OCI-LY7 (cell line): ENCODE results near the gene TAF4. TPM values are rescaled to one million over a fixed set of nuclear protein-coding genes. Genes with fewer than 3 reads are reported as not detected.

Source experiments
- BruUV-seq: library from RNA; stranded (reverse); fragments of 400-500 nt; replicated peaks from 2 replicates; lab custom pipeline; 2021; lab: Mats Ljungman, UMichigan
- CTCF ChIA-PET: fragments of 300-600 bp; sonication (Branson Sonifier 250); formaldehyde crosslinking; loops from one replicate; lab custom pipeline; 2022; ENCODE audit warnings: antibody characterized with exemption; ENCODE audit not compliant: unreplicated experiment; lab: Charles Lee
- POLR2A ChIA-PET: fragments of 300-600 bp; sonication (Branson Sonifier 250); formaldehyde crosslinking; loops from one replicate; lab custom pipeline; 2022; ENCODE audit warnings: antibody characterized with exemption; lab: Charles Lee
- DNase-seq: peaks from one replicate; pipeline ENCODE4 v3.0.0-alpha.2; 2015; ENCODE audit warnings: low spot score
- H2AFZ ChIP-seq: fragments of 200-600 bp; sonication (generic), shearing (Covaris generic); 2 replicates; pipeline ENCODE4 v1.6.1; 2014; ENCODE audit warnings: mild to moderate bottlenecking, antibody characterized with exemption, low read length, moderate library complexity
- H3K27ac ChIP-seq: fragments of 200-600 bp; sonication (generic); 2 replicates; pipeline ENCODE4 v1.5.1; 2014; ENCODE audit warnings: mixed run types, low read depth, mild to moderate bottlenecking, moderate library complexity, low read length, inconsistent platforms; ENCODE audit not compliant: poor library complexity, severe bottlenecking
- H3K36me3 ChIP-seq: fragments of 200-600 bp; sonication (generic); 2 replicates; pipeline ENCODE4 v1.6.1; 2014; ENCODE audit warnings: mild to moderate bottlenecking, antibody characterized with exemption, low read length, moderate library complexity, mixed read lengths; ENCODE audit not compliant: insufficient read depth
- H3K4me1 ChIP-seq: fragments of 200-600 bp; sonication (generic); 2 replicates; pipeline ENCODE4 v1.5.1; 2014; ENCODE audit warnings: mild to moderate bottlenecking, low read length; ENCODE audit not compliant: insufficient read depth, poor library complexity, severe bottlenecking
- H3K4me2 ChIP-seq: fragments of 200-600 bp; sonication (generic); 2 replicates; pipeline ENCODE4 v1.6.1; 2014; ENCODE audit warnings: mild to moderate bottlenecking, low read length
- H3K4me3 ChIP-seq: fragments of 200-600 bp; sonication (generic); 2 replicates; pipeline ENCODE4 v1.5.1; 2014; ENCODE audit warnings: mild to moderate bottlenecking, low read depth, low read length; ENCODE audit not compliant: poor library complexity, severe bottlenecking
- H3K79me2 ChIP-seq: fragments of 200-600 bp; sonication (generic); 2 replicates; pipeline ENCODE4 v1.6.1; 2016; ENCODE audit warnings: low read depth, mild to moderate bottlenecking, low read length, moderate library complexity, mixed read lengths; ENCODE audit not compliant: insufficient read depth
- H3K9me2 ChIP-seq: fragments of 200-600 bp; sonication (generic); 2 replicates; pipeline ENCODE4 v1.6.1; 2016; ENCODE audit warnings: mild to moderate bottlenecking, low read length, mixed read lengths; ENCODE audit not compliant: insufficient read depth
- H3K9me3 ChIP-seq: fragments of 200-600 bp; sonication (generic); 2 replicates; pipeline ENCODE4 v1.6.1; 2014; ENCODE audit warnings: mild to moderate bottlenecking, mixed run types, low read length, mixed read lengths
- H4K20me1 ChIP-seq: fragments of 200-600 bp; sonication (generic); 2 replicates; pipeline ENCODE4 v1.6.1; 2014; ENCODE audit warnings: mild to moderate bottlenecking, antibody characterized with exemption, low read length, moderate library complexity, mixed read lengths; ENCODE audit not compliant: insufficient read depth
- EZH2phosphoT487 ChIP-seq: fragments of 200-600 bp; sonication (generic); IDR thresholded peaks from 2 replicates; pipeline ENCODE4 v1.6.1; 2018; ENCODE audit warnings: low read depth, borderline replicate concordance, mild to moderate bottlenecking, mixed run types, antibody characterized with exemption, low read length, moderate library complexity, mixed read lengths
- intact Hi-C: fragments of 100-400 bp; cut with micrococcal nuclease; formaldehyde crosslinking; loops from one replicate; pipeline ENCODE4 v1.10.0; 2022; ENCODE audit not compliant: unreplicated experiment
- total RNA-seq, 2 experiments: library from RNA; depleted of rRNA in 1 of 2; stranded (reverse); fragments of >200 nt in 1 of 2; shearing (Covaris generic) in 1 of 2; gene quantifications; 2 replicates each; pipeline ENCODE4 v1.2.3, GENCODE V29; 2014 to 2022
- TF ChIP-seq, protein P1 (sequence below): fragments of 200-600 bp; sonication (generic); conservative IDR thresholded peaks from 2 replicates; pipeline ENCODE4 v1.5.1; 2014; ENCODE audit warnings: mild to moderate bottlenecking, antibody characterized with exemption, low read length, moderate library complexity, mixed read lengths

Gene TAF4
- total RNA-seq, 2 experiments from 2014 or later, result 11.2 to 38.9 TPM

- no peaks in the 10 kb centered on the region for H3K4me1 ChIP-seq
- no peaks in the 10 kb centered on the region for H3K9me3 ChIP-seq
- H4K20me1 ChIP-seq, result no peaks in the 10 kb centered on the region
- ChIA-PET POLR2A (no interaction called here), CTCF (no interaction called here)
- intact Hi-C loops, result no loop called here
- no peak overlapping the region for H3K27ac ChIP-seq
- no peaks in the 10 kb centered on the region for H3K9me2 ChIP-seq
- H3K79me2 ChIP-seq, result no peaks in the 10 kb centered on the region
- no peak overlapping the region for H3K4me3 ChIP-seq
- no TSS peak for BruUV-seq
- no peak for DNase-seq
- TF ChIP-seq EZH2phosphoT487, result no peak
- TF ChIP-seq, protein P1, sequence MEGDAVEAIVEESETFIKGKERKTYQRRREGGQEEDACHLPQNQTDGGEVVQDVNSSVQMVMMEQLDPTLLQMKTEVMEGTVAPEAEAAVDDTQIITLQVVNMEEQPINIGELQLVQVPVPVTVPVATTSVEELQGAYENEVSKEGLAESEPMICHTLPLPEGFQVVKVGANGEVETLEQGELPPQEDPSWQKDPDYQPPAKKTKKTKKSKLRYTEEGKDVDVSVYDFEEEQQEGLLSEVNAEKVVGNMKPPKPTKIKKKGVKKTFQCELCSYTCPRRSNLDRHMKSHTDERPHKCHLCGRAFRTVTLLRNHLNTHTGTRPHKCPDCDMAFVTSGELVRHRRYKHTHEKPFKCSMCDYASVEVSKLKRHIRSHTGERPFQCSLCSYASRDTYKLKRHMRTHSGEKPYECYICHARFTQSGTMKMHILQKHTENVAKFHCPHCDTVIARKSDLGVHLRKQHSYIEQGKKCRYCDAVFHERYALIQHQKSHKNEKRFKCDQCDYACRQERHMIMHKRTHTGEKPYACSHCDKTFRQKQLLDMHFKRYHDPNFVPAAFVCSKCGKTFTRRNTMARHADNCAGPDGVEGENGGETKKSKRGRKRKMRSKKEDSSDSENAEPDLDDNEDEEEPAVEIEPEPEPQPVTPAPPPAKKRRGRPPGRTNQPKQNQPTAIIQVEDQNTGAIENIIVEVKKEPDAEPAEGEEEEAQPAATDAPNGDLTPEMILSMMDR, result no peak
- H3K36me3 ChIP-seq, result peaks cover 88% of the 10 kb centered on the region
- no peak overlapping the region for H3K4me2 ChIP-seq
- no peak overlapping the region for H2AFZ ChIP-seq
Observed at GRCh38 chr20:61991476-61991875, 74.2 kb downstream of the TAF4 start.

DNA sequence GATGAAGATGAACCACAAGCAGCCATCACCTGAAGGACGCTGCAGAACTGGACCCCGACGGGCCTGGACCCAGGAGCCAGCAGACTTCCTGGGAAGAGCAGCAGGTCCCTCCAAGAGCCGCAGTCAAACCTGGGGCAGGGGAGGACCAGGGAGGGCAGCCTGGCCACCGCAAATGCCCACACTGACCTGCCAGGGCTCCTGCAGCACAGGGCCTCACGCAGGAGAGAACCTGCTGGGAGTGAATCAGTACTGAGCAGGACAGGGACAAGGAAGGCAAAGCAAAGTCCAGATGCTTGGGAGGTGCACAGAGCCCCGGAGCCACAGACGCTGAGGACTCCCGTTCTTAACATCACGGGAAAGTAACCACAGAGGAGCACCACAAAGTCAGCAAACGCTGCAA, 75.2 kb downstream of the TAF4 start:
- intact Hi-C loops, result no loop called here
- no peak overlapping the region for H2AFZ ChIP-seq
- peaks cover 85% of the 10 kb centered on the region for H3K36me3 ChIP-seq
- no TSS peak for BruUV-seq
- TF ChIP-seq, protein P1, result no peak
- TF ChIP-seq EZH2phosphoT487, result no peak
- no peaks in the 10 kb centered on the region for H3K4me1 ChIP-seq
- no peak overlapping the region for H3K4me3 ChIP-seq
- H3K27ac ChIP-seq, result no peak overlapping the region
- no peaks in the 10 kb centered on the region for H3K79me2 ChIP-seq
- H3K9me2 ChIP-seq, result no peaks in the 10 kb centered on the region
- DNase-seq, result no peak
- POLR2A ChIA-PET, result no interaction called here
- CTCF ChIA-PET, result no interaction called here
- no peaks in the 10 kb centered on the region for H3K9me3 ChIP-seq
- H4K20me1 ChIP-seq, result no peaks in the 10 kb centered on the region
- H3K4me2 ChIP-seq, result no peak overlapping the region

- no peaks in the 10 kb centered on the region for H3K9me2 ChIP-seq
- peaks cover 84% of the 10 kb centered on the region for H3K36me3 ChIP-seq
- DNase-seq, result no peak
- no peak overlapping the region for H3K4me2 ChIP-seq
- CTCF ChIA-PET, result no interaction called here
- no peak overlapping the region for H3K4me3 ChIP-seq
- intact Hi-C loops, result no loop called here
- POLR2A ChIA-PET, result no interaction called here
- H3K79me2 ChIP-seq, result no peaks in the 10 kb centered on the region
- H3K9me3 ChIP-seq, result no peaks in the 10 kb centered on the region
- TF ChIP-seq EZH2phosphoT487, result no peak
- TF ChIP-seq, protein P1, result no peak
- no TSS peak for BruUV-seq
- no peak overlapping the region for H3K27ac ChIP-seq
- H4K20me1 ChIP-seq, result no peaks in the 10 kb centered on the region
- H2AFZ ChIP-seq, result no peak overlapping the region
- H3K4me1 ChIP-seq, result no peaks in the 10 kb centered on the region
Observed at GRCh38 chr20:61989741-61990140, 75.9 kb downstream of the TAF4 start.
